ENCODE results near the gene MOB3A.

MOB3A gene

DNA sequence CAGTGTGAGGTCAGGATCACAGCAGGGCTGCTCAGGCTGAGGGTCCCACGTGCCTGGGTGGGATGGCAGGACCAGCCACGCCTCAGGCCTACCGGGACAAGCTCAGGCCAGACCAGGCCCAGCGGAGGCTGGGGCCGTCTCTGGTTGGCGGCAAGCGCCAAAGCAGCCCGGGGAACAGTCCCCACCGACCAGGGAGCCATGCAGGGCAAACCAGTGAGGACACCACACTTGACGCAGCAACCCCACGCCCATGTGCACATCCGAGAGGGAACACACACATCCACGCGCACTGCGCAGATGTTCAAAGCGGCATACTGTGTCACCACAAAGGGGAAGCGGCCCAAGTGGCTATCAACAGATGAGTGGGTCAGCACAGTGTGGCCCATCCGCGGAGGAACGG lies 15.8 kb upstream of the MOB3A start:
- H3K4me3 ChIP-seq (ENCODE audit: low read length): no peak overlapping the region

DNA sequence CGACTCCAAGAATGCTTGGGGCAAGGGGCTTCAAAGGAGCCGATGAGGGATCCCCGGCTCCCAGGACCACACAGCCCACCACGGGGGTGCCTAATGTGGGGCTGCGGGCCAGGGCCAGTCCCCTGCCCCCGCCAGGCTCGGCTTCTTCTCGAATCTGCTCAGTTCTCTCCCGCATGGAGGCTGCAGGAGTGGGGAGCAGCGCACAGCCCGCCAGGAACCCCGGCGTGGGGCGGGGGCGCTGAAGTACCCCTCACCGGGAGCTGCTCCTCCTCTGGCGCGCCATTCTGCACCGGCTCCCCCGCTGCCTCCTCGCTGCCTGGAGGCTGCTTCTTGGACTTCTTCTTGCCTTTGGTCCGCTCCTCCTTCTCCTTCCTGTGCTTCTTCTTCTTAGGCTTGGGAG lies 15.3 kb upstream of the MOB3A start:
- H3K9ac ChIP-seq (ENCODE audit: low read length): no peak overlapping the region
- no peak overlapping the region for H3K4me3 ChIP-seq (ENCODE audit: low read length)
- H3K36me3 ChIP-seq (ENCODE audit: control insufficient read depth, insufficient read depth, low read length): peaks cover 37% of the 10 kb centered on the region
- no peaks in the 10 kb centered on the region for H3K4me1 ChIP-seq (ENCODE audit: control insufficient read depth, insufficient read depth, low read length)
- H3K27me3 ChIP-seq (ENCODE audit: control insufficient read depth, insufficient read depth, low read length): no peaks in the 10 kb centered on the region
- H3K9me3 ChIP-seq (ENCODE audit: control insufficient read depth, low read length): no peaks in the 10 kb centered on the region

More for the DNA sequence above, 15.8 kb upstream of the MOB3A start:
- no peaks in the 10 kb centered on the region for H3K4me1 ChIP-seq (ENCODE audit: control insufficient read depth, insufficient read depth, low read length)
- H3K36me3 ChIP-seq (ENCODE audit: control insufficient read depth, insufficient read depth, low read length): peaks cover 39% of the 10 kb centered on the region
- no peaks in the 10 kb centered on the region for H3K9me3 ChIP-seq (ENCODE audit: control insufficient read depth, low read length)
- H3K27me3 ChIP-seq (ENCODE audit: control insufficient read depth, insufficient read depth, low read length): no peaks in the 10 kb centered on the region
- H3K9ac ChIP-seq (ENCODE audit: low read length): no peak overlapping the region

DNA sequence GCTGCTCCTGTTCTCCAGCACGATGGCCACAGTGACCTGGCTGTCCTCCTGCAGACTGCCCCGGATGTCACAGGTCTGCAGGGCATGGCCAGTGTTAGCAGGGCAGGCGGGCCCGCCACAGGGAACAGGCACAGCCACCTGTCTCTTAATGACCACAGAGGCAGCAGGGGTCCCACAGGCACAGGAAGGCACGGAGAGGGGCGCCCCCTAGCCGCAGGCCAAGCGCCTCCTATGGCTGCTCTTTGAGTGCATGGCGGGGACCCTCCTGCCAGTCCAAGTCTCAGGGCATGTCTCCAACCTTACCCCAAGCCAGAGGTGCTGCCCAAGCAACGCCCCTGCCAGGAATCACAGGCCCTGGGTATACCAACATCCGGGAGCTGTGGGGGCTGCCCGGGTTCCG lies 14.7 kb upstream of the MOB3A start:
- no peak overlapping the region for H3K9ac ChIP-seq (ENCODE audit: low read length)
- H3K4me1 ChIP-seq (ENCODE audit: control insufficient read depth, insufficient read depth, low read length): no peaks in the 10 kb centered on the region
- H3K36me3 ChIP-seq (ENCODE audit: control insufficient read depth, insufficient read depth, low read length): peaks cover 35% of the 10 kb centered on the region
- no peaks in the 10 kb centered on the region for H3K9me3 ChIP-seq (ENCODE audit: control insufficient read depth, low read length)
- H3K27me3 ChIP-seq (ENCODE audit: control insufficient read depth, insufficient read depth, low read length): no peaks in the 10 kb centered on the region
- H3K4me3 ChIP-seq (ENCODE audit: low read length): no peak overlapping the region

DNA sequence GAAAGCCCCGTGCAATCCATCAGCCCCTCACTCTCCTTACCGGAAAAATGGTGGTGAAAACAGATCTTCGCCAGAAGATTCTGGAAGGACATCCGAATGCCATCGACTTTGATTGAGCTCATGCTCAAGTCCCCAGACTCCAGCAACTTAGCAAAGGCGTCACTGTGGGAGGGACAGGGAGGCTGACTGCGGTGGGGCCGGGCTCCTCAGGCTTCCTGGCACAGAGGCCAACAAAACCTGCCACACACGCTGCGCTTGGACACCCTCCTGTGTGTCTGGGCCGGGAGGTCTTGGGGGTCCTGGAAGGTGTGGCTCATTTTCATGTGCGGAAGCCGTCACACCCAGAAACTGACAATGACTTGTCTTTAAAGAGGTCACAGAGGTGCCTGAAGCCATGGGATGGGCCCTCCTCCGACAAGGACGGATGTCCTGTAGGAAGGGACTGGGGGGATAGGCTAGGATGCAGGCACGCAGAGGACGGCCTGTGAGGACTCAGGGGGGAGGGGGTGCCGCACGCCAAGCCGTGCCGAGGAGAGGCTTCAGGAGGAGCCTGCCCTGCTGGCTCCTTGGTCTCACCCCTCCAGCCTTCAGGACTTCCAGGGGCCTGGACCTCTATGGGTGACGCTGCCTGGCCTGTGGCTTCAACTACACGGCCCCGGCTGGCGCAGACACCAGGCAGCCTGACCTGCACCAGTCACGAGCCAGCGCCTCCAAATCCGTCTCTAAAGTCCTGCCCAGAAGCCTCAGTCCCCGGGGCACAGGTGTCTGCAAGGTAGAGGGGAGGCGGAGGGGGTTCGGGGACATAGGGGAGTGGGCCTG lies 13.1 kb upstream of the MOB3A start:
- no peaks in the 10 kb centered on the region for H3K4me1 ChIP-seq (ENCODE audit: control insufficient read depth, insufficient read depth, low read length)
- H3K36me3 ChIP-seq (ENCODE audit: control insufficient read depth, insufficient read depth, low read length): peaks cover 22% of the 10 kb centered on the region
- no peaks in the 10 kb centered on the region for H3K27me3 ChIP-seq (ENCODE audit: control insufficient read depth, insufficient read depth, low read length)
- H3K9me3 ChIP-seq (ENCODE audit: control insufficient read depth, low read length): no peaks in the 10 kb centered on the region
- H3K4me3 ChIP-seq (ENCODE audit: low read length): no peak overlapping the region
- H3K9ac ChIP-seq (ENCODE audit: low read length): no peak overlapping the region

DNA sequence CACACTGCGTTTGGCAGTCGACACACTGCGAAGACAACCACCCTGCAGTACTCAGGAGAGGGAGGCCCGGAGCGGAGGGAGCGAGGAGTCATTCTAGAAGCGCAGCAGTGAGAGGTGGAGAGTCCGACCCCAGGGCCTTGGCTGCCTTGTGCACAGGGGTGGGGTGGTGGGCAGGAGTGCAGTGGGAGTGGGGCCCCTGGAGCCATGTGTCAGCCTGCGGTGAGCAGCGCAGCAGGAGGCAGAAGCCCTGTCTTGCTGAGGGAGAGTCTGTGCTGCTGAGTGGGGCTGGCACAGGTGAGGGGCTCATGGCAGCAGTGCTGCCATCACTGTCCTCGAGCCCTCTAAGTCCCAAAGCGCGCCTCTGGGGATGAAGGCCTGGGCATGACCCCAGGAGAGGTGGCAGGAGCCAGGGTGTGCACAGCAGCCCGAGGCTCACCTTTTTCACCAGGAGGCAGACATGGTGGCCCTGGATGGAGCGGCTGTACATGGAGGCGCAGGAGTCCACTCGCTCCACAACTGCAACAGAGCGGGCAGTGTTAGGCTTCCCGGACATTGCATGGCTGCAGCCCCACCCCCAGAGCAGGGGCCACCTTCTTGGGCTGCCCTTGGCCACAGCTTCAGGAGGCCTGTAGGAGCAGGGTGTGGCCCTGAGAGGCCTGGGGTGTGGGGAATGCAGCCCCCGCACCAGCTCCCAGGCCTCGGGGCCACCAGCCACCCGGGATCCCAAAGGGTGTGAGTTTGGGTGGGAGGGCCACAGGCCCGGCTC lies 12.3 kb upstream of the MOB3A start:
- no peaks in the 10 kb centered on the region for H3K9me3 ChIP-seq (ENCODE audit: control insufficient read depth, low read length)
- no peaks in the 10 kb centered on the region for H3K27me3 ChIP-seq (ENCODE audit: control insufficient read depth, insufficient read depth, low read length)
- peaks cover 22% of the 10 kb centered on the region for H3K36me3 ChIP-seq (ENCODE audit: control insufficient read depth, insufficient read depth, low read length)
- H3K9ac ChIP-seq (ENCODE audit: low read length): no peak overlapping the region
- no peak overlapping the region for H3K4me3 ChIP-seq (ENCODE audit: low read length)
- no peaks in the 10 kb centered on the region for H3K4me1 ChIP-seq (ENCODE audit: control insufficient read depth, insufficient read depth, low read length)

DNA sequence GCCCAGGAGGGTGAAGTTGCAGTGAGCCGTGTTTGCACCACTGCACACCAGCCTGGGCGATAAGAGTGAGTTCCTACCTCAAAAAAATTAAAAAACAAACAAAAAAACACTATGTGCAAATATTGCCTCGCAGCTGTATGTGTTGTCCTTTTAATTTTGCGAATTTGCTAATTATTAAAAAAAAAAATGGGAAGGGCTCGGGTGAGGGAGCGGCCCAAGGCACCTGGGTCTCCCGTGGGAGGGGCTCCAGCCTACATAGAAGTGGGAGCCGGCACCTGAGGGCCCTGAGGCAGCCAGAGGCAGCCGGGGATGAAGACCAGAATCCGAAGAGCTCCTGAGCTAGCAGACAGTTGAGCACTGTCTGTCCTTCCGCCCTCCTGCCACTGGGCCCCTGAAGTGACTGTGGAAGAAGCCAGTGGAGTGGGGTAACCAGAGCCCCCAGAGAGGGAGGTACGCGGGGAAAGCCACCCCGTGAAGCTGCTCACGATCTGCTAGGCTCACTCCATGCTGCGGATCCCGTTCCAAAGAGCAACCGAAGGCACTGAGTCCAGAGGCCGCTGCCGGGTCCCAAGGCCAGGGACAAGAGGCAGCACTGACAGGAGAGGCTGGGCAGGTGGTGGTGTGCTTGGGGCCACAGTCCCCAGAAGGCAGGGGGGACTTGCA lies 7.0 kb upstream of the MOB3A start:
- Histone ChIP-seq H3K4me1 (ENCODE audit: control insufficient read depth, insufficient read depth, low read length) (peaks cover 3% of the 10 kb centered on the region), H3K9ac (ENCODE audit: low read length) (no peak overlapping the region), H3K4me3 (ENCODE audit: low read length) (no peak overlapping the region), H3K27me3 (ENCODE audit: control insufficient read depth, insufficient read depth, low read length) (no peaks in the 10 kb centered on the region), H3K9me3 (ENCODE audit: control insufficient read depth, low read length) (no peaks in the 10 kb centered on the region), H3K36me3 (ENCODE audit: control insufficient read depth, insufficient read depth, low read length) (peaks cover 11% of the 10 kb centered on the region)

DNA sequence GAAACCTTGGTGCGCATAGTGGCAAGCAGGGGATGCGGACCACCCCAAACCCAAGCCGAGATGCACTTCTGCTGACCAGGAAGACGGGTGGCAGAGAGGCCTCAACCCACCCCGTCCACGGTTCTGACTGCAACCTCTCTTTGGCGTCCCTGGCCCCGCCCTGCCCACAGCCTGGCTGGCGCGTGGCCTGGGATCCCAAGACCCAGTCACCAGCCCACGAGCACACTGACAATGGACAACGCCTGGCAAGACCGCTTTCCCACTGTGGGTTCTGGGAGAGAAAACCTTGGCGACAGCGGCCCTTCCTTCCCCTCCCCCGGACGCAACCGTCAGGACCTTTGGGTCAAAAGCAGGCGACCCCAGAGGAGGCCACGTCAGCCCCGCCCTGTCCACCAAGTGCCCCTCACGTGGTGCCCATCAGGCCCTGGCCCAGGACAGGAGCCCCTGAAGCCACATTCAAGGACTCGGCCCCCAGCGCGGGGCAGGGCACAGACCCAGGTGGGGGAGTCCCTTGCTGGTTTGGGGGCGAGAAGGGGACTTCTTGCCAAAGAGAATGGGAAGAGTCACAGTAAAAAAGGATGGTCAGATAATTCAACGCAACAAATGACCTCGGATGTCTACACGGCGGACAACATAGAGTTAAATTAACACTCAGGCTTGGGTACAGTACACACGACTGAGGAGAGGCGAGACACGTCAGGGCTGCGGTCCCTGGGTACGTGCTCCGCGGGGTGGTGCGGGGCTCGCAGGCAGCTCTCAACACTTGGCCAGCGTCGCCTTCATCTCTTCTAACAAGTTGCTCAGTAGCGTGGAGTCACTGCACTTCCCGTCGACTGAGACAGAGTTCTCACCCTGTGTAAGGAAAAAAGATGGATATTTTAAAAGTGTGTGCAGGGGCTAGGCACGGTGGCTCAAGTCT lies 5.5 kb upstream of the MOB3A start:
- Histone ChIP-seq H3K36me3 (ENCODE audit: control insufficient read depth, insufficient read depth, low read length) (peaks cover 6% of the 10 kb centered on the region), H3K4me3 (ENCODE audit: low read length) (no peak overlapping the region), H3K27me3 (ENCODE audit: control insufficient read depth, insufficient read depth, low read length) (no peaks in the 10 kb centered on the region), H3K9ac (ENCODE audit: low read length) (no peak overlapping the region), H3K4me1 (ENCODE audit: control insufficient read depth, insufficient read depth, low read length) (peaks cover 13% of the 10 kb centered on the region), H3K9me3 (ENCODE audit: control insufficient read depth, low read length) (no peaks in the 10 kb centered on the region)

DNA sequence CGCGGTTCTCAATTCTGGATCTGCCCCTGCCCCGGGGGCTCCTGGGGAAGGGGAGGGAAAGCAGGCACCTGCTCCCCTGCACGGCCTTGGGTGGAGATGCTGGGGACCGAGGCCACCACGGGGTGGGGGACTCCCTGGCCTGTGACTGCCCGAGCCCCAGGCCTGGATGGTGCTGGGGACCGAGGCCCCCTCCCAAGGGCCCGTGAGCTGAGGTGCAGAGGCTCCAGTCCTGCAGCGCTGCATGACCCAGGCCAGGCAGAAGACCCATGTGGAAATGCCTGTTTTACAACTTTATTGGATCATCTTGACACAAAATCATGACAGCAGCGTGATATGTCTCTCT lies 4.6 kb upstream of the MOB3A start:
- no peaks in the 10 kb centered on the region for H3K27me3 ChIP-seq (ENCODE audit: control insufficient read depth, insufficient read depth, low read length)
- peaks cover 6% of the 10 kb centered on the region for H3K36me3 ChIP-seq (ENCODE audit: control insufficient read depth, insufficient read depth, low read length)
- H3K4me1 ChIP-seq (ENCODE audit: control insufficient read depth, insufficient read depth, low read length): peaks cover 14% of the 10 kb centered on the region
- no peak overlapping the region for H3K4me3 ChIP-seq (ENCODE audit: low read length)
- H3K9ac ChIP-seq (ENCODE audit: low read length): no peak overlapping the region
- H3K9me3 ChIP-seq (ENCODE audit: control insufficient read depth, low read length): no peaks in the 10 kb centered on the region

DNA sequence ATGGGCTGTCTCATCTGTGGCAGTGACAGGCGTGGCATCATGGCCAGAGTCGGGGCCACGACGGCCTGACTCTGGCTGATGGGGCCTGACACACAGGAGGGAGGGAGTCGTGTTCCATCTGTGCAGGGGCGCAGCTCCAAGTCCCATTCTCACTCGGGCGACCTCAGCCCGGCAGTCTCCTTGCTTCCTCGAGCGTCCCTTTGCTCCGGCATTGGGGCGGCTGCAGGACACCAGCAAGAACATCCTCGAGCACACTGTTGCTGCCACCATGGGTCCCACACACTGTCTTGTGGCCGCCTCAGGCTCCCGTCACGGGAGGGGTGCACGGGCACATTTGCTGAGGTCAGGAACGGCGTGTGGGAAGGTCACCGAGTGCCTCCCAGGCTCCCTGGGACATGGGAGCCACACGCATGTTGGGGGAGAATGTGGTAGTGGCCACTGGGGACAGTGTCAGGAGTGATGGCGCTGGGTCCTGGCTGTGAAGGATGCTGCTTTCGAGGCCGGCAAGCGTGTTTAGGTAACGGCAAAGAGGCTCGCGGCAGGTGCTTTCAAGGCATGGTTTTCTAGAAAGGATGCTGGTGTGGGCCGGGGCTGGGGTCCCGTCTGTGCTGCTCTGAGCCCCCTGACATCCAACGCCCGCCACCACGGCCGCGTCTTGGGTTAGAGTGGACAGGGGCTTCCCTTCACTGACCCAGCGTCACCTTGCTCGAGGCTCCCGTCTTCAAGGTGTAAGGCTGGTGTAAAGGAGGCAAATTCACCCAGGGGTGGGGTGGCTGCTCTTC lies 4.0 kb upstream of the MOB3A start:
- H3K27me3 ChIP-seq (ENCODE audit: control insufficient read depth, insufficient read depth, low read length): no peaks in the 10 kb centered on the region
- H3K9ac ChIP-seq (ENCODE audit: low read length): no peak overlapping the region
- no peak overlapping the region for H3K4me3 ChIP-seq (ENCODE audit: low read length)
- H3K4me1 ChIP-seq (ENCODE audit: control insufficient read depth, insufficient read depth, low read length): peaks cover 20% of the 10 kb centered on the region
- H3K36me3 ChIP-seq (ENCODE audit: control insufficient read depth, insufficient read depth, low read length): peaks cover 6% of the 10 kb centered on the region
- H3K9me3 ChIP-seq (ENCODE audit: control insufficient read depth, low read length): no peaks in the 10 kb centered on the region

DNA sequence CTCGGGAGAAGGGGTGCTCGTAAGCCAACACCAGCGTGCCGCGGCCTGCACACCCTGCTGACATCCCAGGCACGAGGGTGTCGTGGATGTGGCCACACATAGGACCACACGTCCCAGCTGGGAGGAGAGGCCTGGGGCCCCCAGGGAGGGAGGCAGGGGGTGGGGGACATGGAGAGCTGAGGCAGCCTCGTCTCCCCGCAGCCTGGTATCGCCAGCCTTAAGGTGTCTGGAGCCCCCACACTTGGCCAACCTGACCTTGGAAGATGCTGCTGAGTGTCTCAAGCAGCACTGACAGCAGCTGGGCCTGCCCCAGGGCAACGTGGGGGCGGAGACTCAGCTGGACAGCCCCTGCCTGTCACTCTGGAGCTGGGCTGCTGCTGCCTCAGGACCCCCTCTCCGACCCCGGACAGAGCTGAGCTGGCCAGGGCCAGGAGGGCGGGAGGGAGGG lies 3.0 kb upstream of the MOB3A start:
- Histone ChIP-seq H3K9ac (ENCODE audit: low read length) (no peak overlapping the region), H3K27me3 (ENCODE audit: control insufficient read depth, insufficient read depth, low read length) (no peaks in the 10 kb centered on the region), H3K9me3 (ENCODE audit: control insufficient read depth, low read length) (no peaks in the 10 kb centered on the region), H3K36me3 (ENCODE audit: control insufficient read depth, insufficient read depth, low read length) (peaks cover 6% of the 10 kb centered on the region), H3K4me3 (ENCODE audit: low read length) (no peak overlapping the region), H3K4me1 (ENCODE audit: control insufficient read depth, insufficient read depth, low read length) (peaks cover 21% of the 10 kb centered on the region)

DNA sequence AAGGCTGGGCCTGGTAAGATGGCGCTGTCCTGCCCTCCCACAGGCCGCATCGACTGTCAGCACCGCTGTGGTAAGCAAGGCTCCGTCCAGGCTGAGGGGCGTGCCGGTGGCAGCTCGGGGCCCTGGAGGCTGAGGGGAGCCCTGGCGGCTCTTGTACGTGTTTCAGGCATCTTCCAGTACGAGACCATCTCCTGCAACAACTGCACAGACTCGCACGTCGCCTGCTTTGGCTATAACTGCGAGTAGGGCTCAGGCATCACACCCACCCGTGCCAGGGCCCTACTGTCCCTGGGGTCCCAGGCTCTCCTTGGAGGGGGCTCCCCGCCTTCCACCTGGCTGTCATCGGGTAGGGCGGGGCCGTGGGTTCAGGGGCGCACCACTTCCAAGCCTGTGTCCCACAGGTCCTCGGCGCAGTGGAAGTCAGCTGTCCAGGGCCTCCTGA lies 1.8 kb upstream of the MOB3A start:
- H3K36me3 ChIP-seq (ENCODE audit: control insufficient read depth, insufficient read depth, low read length): peaks cover 6% of the 10 kb centered on the region
- H3K9ac ChIP-seq (ENCODE audit: low read length): no peak overlapping the region
- no peaks in the 10 kb centered on the region for H3K9me3 ChIP-seq (ENCODE audit: control insufficient read depth, low read length)
- no peak overlapping the region for H3K4me3 ChIP-seq (ENCODE audit: low read length)
- H3K27me3 ChIP-seq (ENCODE audit: control insufficient read depth, insufficient read depth, low read length): no peaks in the 10 kb centered on the region
- peaks cover 26% of the 10 kb centered on the region for H3K4me1 ChIP-seq (ENCODE audit: control insufficient read depth, insufficient read depth, low read length)

All from mucosa of stomach (tissue), 1 donor.